LNCaP clone FGC (cell line): Measurements from ENCODE around the gene TMEM18.

ENCODE experiments used
- DNase-seq: peaks from one replicate; pipeline ENCODE4 v3.0.0-alpha.2; 2011; ENCODE audit warnings: low read depth
- H3K4me3 ChIP-seq: 2 replicates; pipeline ENCODE4 v1.5.1; 2011; ENCODE audit warnings: mild to moderate bottlenecking, low read depth, low read length, control low read depth
- CTCF ChIP-seq: IDR thresholded peaks from 2 replicates; pipeline ENCODE4 v1.5.1; 2012; ENCODE audit warnings: mild to moderate bottlenecking; ENCODE audit not compliant: control insufficient read depth, insufficient read depth; ENCODE audit errors: extremely low read depth

Gene TMEM18

GRCh38 chr2:637804-638203 lies 39.4 kb downstream of the TMEM18 start:
- no peak overlapping the region for H3K4me3 ChIP-seq
- TF ChIP-seq CTCF = no peak
- no peak for DNase-seq

GRCh38 chr2:637406-637776 lies 39.8 kb downstream of the TMEM18 start:
- no peak for DNase-seq
- H3K4me3 ChIP-seq = no peak overlapping the region
- TF ChIP-seq CTCF = no peak

GRCh38 chr2:636641-637405 lies 40.4 kb downstream of the TMEM18 start:
- TF ChIP-seq CTCF = peak; percentile 65
- DNase-seq = peak; percentile 22
- H3K4me3 ChIP-seq = no peak overlapping the region

GRCh38 chr2:635687-636621 lies 41.3 kb downstream of the TMEM18 start:
- no peak overlapping the region for H3K4me3 ChIP-seq
- no peak for DNase-seq
- no peak for TF ChIP-seq CTCF

- DNase-seq = no peak
- TF ChIP-seq CTCF = no peak
Observed at GRCh38 chr2:634636-635388, 42.4 kb downstream of the TMEM18 start.

GRCh38 chr2:634041-634440 lies 43.2 kb downstream of the TMEM18 start:
- no peak overlapping the region for H3K4me3 ChIP-seq
- DNase-seq = no peak
- TF ChIP-seq CTCF = no peak

More at GRCh38 chr2:634636-635388, 42.4 kb downstream of the TMEM18 start:
- no peak overlapping the region for H3K4me3 ChIP-seq
